ENCODE data around the gene ZMYND8.

DNA sequence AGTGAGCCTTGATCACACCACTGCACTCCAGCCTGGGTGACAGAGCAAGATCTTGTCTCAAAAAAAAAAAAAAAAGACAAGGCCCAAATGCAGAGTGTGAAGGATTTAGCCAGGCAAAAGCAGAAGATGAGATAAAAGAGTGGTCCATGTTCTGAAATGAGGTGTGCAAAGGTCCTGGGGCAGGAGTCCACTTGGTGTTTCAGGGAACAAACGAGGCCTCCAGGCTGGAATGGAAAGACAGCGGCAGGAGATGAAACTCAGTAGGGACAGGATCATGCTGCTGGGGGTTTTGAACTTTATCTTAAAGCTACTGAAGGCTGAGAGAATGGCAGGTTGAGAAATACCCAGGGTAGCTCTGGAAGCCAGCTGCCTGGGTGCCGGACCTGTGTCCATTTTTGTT lies 178.2 kb downstream of the ZMYND8 start:
- TF ChIP-seq, protein P1, sequence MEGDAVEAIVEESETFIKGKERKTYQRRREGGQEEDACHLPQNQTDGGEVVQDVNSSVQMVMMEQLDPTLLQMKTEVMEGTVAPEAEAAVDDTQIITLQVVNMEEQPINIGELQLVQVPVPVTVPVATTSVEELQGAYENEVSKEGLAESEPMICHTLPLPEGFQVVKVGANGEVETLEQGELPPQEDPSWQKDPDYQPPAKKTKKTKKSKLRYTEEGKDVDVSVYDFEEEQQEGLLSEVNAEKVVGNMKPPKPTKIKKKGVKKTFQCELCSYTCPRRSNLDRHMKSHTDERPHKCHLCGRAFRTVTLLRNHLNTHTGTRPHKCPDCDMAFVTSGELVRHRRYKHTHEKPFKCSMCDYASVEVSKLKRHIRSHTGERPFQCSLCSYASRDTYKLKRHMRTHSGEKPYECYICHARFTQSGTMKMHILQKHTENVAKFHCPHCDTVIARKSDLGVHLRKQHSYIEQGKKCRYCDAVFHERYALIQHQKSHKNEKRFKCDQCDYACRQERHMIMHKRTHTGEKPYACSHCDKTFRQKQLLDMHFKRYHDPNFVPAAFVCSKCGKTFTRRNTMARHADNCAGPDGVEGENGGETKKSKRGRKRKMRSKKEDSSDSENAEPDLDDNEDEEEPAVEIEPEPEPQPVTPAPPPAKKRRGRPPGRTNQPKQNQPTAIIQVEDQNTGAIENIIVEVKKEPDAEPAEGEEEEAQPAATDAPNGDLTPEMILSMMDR (IDR thresholded peaks at IDR 0.05): no peak
- TF ChIP-seq EP300 (IDR thresholded peaks at IDR 0.05): no peak
- TF ChIP-seq POLR2A (IDR thresholded peaks at IDR 0.05): no peak
